ENCODE results near the gene CDH4. TPM values are rescaled to one million over a fixed set of nuclear protein-coding genes. Genes with fewer than 3 reads are reported as not detected.

The CDH4 gene
- total and polyA plus RNA-seq, 4 experiments from 2014 or later = 0.39 to 1.1 (median 0.41) TPM; not detected in 1

DNA sequence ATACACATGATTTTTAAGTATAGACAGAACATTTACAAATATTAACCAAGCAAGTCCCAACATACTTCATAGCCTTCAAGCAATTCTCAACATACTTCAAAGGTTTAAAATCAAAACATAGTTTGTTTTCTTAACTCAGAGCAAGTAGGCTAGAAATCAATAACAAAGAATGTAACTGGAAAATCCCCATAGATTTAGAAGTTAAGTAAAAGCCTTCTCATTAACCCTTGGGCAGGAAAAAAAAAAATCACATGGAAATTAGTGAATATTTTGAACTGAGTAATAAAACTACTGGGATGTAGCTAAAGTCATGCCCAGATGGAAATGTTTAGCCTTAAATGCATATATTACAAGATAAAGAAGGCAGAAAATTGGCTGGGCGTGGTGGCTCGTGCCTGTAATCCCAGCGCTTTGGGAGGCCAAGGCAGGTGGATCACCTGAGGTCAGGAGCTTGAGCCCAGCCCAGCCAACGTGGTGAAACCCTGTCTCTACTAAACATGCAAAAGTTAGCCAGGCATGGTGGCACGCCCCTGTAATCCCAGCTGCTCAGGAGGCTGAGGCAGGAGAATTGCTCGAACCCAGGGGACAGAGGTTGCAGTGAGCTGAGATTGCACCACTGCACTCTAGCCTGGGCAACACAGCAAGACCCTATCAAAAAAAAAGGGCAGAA, 497.5 kb downstream of the CDH4 start:
- ChIA-PET POLR2A (ENCODE audit: partially characterized antibody) (no interaction called here), CTCF (ENCODE audit: partially characterized antibody) (no interaction called here)
- H3K4me3 ChIP-seq (ENCODE audit: low read length in 2 of 2) = no peak overlapping the region
- no peak overlapping the region for H3K27ac ChIP-seq (ENCODE audit: low read depth, low read length)
- Mint-ChIP-seq H3K27me3 (peaks cover 2 to 4% of the 10 kb centered on the region in 2 donors), H3K27ac (no peak overlapping the region), H3K4me1 (no peaks in the 10 kb centered on the region), H3K36me3 (no peaks in the 10 kb centered on the region), H3K4me3 (no peak overlapping the region), H3K9me3 (peaks cover 0 to 23% (median 12%) of the 10 kb centered on the region in 8 donors)
- H3K27me3 ChIP-seq (ENCODE audit: insufficient read depth, low read length) = no peaks in the 10 kb centered on the region
- H3K9me3 ChIP-seq (ENCODE audit: control insufficient read depth in 1 of 2, low read length in 2 of 2) = no peaks in the 10 kb centered on the region
- no peaks in the 10 kb centered on the region for H3K36me3 ChIP-seq (ENCODE audit: insufficient read depth, low read length)
- DNase-seq = no peak
- intact Hi-C loops (cut with micrococcal nuclease) = no loop called here
- H3K4me1 ChIP-seq (ENCODE audit: insufficient read depth, low read length) = no peaks in the 10 kb centered on the region

DNA sequence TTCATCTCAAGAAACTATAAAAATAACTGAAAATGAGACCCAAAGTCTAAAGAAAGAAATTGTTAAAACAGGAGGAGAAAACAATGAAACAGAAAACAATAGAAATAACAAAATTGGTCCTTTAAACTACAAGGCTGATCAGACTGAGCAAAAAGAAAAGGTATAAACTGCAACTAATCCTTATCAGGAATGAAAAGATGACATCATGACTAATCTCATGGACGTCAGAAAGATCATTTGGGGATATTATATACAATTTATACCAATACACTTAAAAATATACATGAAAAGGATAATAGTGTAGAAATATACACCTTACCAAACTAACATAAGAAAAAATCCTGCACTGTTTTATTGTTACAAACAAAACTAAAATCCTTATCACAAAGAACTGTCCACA, 498.0 kb downstream of the CDH4 start:
- no peaks in the 10 kb centered on the region for H3K27me3 ChIP-seq (ENCODE audit: insufficient read depth, low read length)
- intact Hi-C loops (cut with micrococcal nuclease) = no loop called here
- H3K4me3 ChIP-seq (ENCODE audit: low read length in 2 of 2) = no peak overlapping the region
- H3K4me1 ChIP-seq (ENCODE audit: insufficient read depth, low read length) = no peaks in the 10 kb centered on the region
- no peak for DNase-seq
- no peak overlapping the region for H3K27ac ChIP-seq (ENCODE audit: low read depth, low read length)
- no peaks in the 10 kb centered on the region for H3K9me3 ChIP-seq (ENCODE audit: control insufficient read depth in 1 of 2, low read length in 2 of 2)
- no peak overlapping the region for H3K27ac Mint-ChIP-seq
- H3K4me1 Mint-ChIP-seq = no peaks in the 10 kb centered on the region
- no peak overlapping the region for H3K4me3 Mint-ChIP-seq
- CTCF ChIA-PET (ENCODE audit: partially characterized antibody) = no interaction called here
- no peaks in the 10 kb centered on the region for H3K36me3 ChIP-seq (ENCODE audit: insufficient read depth, low read length)
- peaks cover 0 to 23% (median 12%) of the 10 kb centered on the region in 8 donors for H3K9me3 Mint-ChIP-seq
- POLR2A ChIA-PET (ENCODE audit: partially characterized antibody) = no interaction called here
- H3K27me3 Mint-ChIP-seq = peaks cover 2 to 4% of the 10 kb centered on the region in 2 donors
- no peaks in the 10 kb centered on the region for H3K36me3 Mint-ChIP-seq

DNA sequence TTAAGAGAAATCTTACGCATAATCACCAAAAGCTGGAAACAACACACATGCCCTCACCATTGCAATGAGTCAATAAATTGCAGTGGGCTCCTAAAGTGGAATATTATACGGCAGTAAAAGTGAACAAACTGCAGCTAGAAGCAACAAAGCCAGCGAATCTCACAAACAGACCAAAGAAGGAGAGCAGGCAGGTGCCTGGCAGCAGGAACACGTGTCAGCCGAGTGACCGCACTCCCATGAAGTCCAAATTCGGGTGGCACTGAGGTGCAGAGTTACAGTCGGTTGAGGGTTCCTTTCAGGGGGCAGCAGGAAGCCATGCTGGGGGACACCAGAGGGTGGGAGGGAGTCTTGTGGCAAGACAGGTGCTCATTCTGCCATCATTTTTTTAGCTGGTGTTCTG, 500.5 kb downstream of the CDH4 start:
- Histone ChIP-seq H3K27me3 (ENCODE audit: insufficient read depth, low read length) (no peaks in the 10 kb centered on the region), H3K36me3 (ENCODE audit: insufficient read depth, low read length) (no peaks in the 10 kb centered on the region), H3K4me1 (ENCODE audit: insufficient read depth, low read length) (no peaks in the 10 kb centered on the region), H3K4me3 (ENCODE audit: low read length in 2 of 2) (no peak overlapping the region), H3K27ac (ENCODE audit: low read depth, low read length) (no peak overlapping the region), H3K9me3 (ENCODE audit: control insufficient read depth in 1 of 2, low read length in 2 of 2) (no peaks in the 10 kb centered on the region)
- Mint-ChIP-seq H3K27ac (no peak overlapping the region), H3K36me3 (no peaks in the 10 kb centered on the region), H3K4me3 (no peak overlapping the region), H3K4me1 (no peaks in the 10 kb centered on the region), H3K27me3 (peaks cover 1 to 4% of the 10 kb centered on the region in 2 donors), H3K9me3 (peaks cover 0 to 16% (median 7%) of the 10 kb centered on the region in 8 donors)
- intact Hi-C loops (cut with micrococcal nuclease) = no loop called here
- no peak for DNase-seq
- POLR2A ChIA-PET (ENCODE audit: partially characterized antibody) = no interaction called here
- CTCF ChIA-PET (ENCODE audit: partially characterized antibody) = no interaction called here

DNA sequence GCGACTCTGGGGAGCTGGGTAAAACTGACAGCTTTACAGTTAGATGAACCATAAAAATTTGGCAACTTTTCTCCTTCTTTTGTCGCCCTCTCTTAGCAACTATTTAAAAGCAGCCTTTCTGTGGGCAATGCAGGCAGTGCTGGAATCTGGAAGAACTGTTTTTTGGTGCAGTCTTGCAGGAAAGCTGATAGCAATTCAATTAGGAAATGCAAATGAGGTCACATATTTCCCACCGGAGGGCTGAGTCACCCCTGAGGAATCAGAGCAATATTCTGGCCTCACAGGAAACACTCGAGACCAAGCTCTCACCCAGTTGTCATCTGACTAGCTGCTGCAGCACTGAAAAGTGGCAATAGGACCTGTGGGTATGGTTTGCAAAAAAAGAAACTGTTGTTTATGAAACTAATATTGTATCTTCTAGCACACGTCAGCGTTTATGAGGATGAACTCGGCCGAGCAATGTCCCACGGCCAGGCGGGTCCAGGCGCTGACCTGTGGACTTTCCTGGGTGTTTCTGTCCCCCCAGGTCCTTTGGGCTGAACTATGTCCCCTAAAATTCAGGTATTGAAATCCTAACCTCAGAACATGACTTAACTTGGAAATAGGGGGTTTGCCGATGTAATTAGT, 501.4 kb downstream of the CDH4 start:
- Mint-ChIP-seq H3K4me3 (no peak overlapping the region), H3K27ac (no peak overlapping the region), H3K9me3 (peaks cover 0 to 16% (median 7%) of the 10 kb centered on the region in 8 donors), H3K4me1 (no peaks in the 10 kb centered on the region), H3K27me3 (peaks cover 3 to 4% of the 10 kb centered on the region in 2 donors), H3K36me3 (no peaks in the 10 kb centered on the region)
- Histone ChIP-seq H3K4me1 (ENCODE audit: insufficient read depth, low read length) (no peaks in the 10 kb centered on the region), H3K36me3 (ENCODE audit: insufficient read depth, low read length) (no peaks in the 10 kb centered on the region), H3K4me3 (ENCODE audit: low read length in 2 of 2) (no peak overlapping the region), H3K9me3 (ENCODE audit: control insufficient read depth in 1 of 2, low read length in 2 of 2) (no peaks in the 10 kb centered on the region), H3K27ac (ENCODE audit: low read depth, low read length) (no peak overlapping the region), H3K27me3 (ENCODE audit: insufficient read depth, low read length) (no peaks in the 10 kb centered on the region)
- intact Hi-C loops (cut with micrococcal nuclease) = no loop called here
- no peak for DNase-seq
- ChIA-PET CTCF (ENCODE audit: partially characterized antibody) (no interaction called here), POLR2A (ENCODE audit: partially characterized antibody) (no interaction called here)

DNA sequence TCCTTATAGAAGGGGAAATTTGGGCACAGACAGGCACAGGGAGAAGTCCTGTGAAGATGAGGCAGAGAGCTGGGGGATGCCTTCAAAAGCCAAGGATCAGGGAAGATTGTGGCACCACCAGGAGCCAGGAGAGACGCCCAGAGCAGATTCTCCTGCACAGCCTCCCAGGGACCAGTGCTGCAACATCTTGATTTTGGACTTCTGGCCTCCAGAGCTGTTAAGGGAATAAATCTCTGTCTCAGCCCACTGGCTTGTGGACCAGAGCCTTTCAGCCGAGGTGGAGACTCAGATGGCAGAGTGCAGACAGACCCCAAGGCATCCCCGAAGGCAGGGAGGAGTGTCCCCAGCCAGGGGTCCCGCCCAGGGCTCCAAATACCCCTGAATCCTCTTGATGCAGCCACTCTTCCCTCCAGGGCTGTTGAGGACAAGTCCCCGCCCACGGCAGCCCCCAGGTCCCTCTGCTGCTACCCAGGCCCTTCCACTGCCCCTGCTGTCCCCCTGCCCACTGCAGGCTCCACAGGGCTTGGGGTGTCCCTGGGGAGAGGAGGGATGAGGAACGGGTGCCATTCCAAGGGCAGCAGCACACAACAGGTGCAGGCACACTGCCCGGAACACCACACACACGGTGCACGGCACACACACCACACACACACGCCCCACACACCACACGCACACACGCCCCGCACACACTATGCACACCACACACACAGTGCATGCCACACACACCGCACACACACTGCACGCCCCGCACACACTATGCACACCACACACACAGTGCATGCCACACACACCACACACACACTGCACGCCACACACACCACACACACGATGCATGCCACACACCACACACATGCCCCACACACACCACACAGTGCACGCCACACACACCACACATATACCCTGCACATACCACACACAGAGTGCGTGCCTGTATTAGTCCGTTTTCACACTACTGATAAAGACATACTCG, 502.2 kb downstream of the CDH4 start:
- H3K36me3 ChIP-seq (ENCODE audit: insufficient read depth, low read length) = no peaks in the 10 kb centered on the region
- H3K9me3 Mint-ChIP-seq = peaks cover 0 to 15% (median 6%) of the 10 kb centered on the region in 8 donors
- H3K27me3 ChIP-seq (ENCODE audit: insufficient read depth, low read length) = no peaks in the 10 kb centered on the region
- CTCF ChIA-PET (ENCODE audit: partially characterized antibody) = no interaction called here
- no peak overlapping the region for H3K4me3 Mint-ChIP-seq
- intact Hi-C loops (cut with micrococcal nuclease) = no loop called here
- DNase-seq = no peak
- no peaks in the 10 kb centered on the region for H3K36me3 Mint-ChIP-seq
- no peaks in the 10 kb centered on the region for H3K4me1 ChIP-seq (ENCODE audit: insufficient read depth, low read length)
- no peaks in the 10 kb centered on the region for H3K9me3 ChIP-seq (ENCODE audit: control insufficient read depth in 1 of 2, low read length in 2 of 2)
- POLR2A ChIA-PET (ENCODE audit: partially characterized antibody) = no interaction called here
- H3K27ac ChIP-seq (ENCODE audit: low read depth, low read length) = no peak overlapping the region
- no peak overlapping the region for H3K4me3 ChIP-seq (ENCODE audit: low read length in 2 of 2)
- no peak overlapping the region for H3K27ac Mint-ChIP-seq
- peaks cover 3 to 4% of the 10 kb centered on the region in 2 donors for H3K27me3 Mint-ChIP-seq
- no peaks in the 10 kb centered on the region for H3K4me1 Mint-ChIP-seq

DNA sequence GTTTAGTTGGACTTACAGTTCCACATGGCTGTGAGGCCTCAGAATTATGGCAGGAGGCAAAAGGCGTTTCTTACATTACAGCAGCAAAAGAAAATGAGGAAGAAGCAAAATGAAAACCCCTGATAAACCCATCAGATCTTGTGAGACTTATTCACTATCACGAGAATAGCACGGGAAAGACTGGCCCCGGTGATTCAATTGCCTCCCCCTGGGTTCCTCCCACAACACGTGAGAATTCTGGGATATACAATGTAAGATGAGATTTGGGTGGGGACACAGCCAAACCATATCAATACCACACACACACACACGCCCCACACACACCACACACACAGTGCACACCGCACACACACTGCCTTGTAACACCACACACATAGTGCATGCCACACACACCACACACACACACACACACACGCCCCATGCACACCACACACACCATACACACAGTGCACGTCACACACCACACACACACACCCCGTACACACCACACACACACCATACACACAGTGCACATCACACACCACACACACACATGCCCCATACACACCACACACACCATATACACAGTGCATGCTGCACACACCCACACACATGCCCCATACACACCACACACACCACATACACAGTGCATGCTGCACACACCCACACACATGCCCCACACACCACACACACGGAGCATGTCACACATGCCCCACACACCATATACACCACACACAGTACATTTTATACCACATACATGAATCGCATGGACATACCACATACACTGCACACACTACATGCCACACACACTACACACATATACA, 503.1 kb downstream of the CDH4 start:
- ChIA-PET CTCF (ENCODE audit: partially characterized antibody) (no interaction called here), POLR2A (ENCODE audit: partially characterized antibody) (no interaction called here)
- H3K9me3 Mint-ChIP-seq = peaks cover 0 to 10% (median 5%) of the 10 kb centered on the region in 8 donors
- H3K36me3 Mint-ChIP-seq = no peaks in the 10 kb centered on the region
- H3K4me3 Mint-ChIP-seq = no peak overlapping the region
- no peak overlapping the region for H3K27ac Mint-ChIP-seq
- H3K4me1 Mint-ChIP-seq = no peaks in the 10 kb centered on the region
- Histone ChIP-seq H3K4me1 (ENCODE audit: insufficient read depth, low read length) (no peaks in the 10 kb centered on the region), H3K27me3 (ENCODE audit: insufficient read depth, low read length) (no peaks in the 10 kb centered on the region), H3K36me3 (ENCODE audit: insufficient read depth, low read length) (no peaks in the 10 kb centered on the region), H3K27ac (ENCODE audit: low read depth, low read length) (no peak overlapping the region), H3K9me3 (ENCODE audit: control insufficient read depth in 1 of 2, low read length in 2 of 2) (no peaks in the 10 kb centered on the region), H3K4me3 (ENCODE audit: low read length in 2 of 2) (no peak overlapping the region)
- no peak for DNase-seq
- H3K27me3 Mint-ChIP-seq = peaks cover 3 to 4% of the 10 kb centered on the region in 2 donors
- intact Hi-C loops (cut with micrococcal nuclease) = no loop called here
